PC-3 (cell line): ENCODE results near the gene KCTD15. TPM values are rescaled to one million over a fixed set of nuclear protein-coding genes. Genes with fewer than 3 reads are reported as not detected.

Source experiments
- ATAC-seq: fragments of 200-7000 bp; cut with Tn5 transposase; 2 replicates; pipeline ENCODE4 v1.9.1; 2020; ENCODE audit warnings: mild to moderate bottlenecking, moderate library complexity
- BruUV-seq: library from RNA; stranded (reverse); fragments of 400-500 nt; replicated peaks from 2 replicates; lab custom pipeline; 2021; lab: Mats Ljungman, UMichigan
- CTCF ChIA-PET: fragments of 300-600 bp; sonication (Branson Sonifier 250); formaldehyde crosslinking; loops from one replicate; lab custom pipeline; 2022; ENCODE audit warnings: antibody characterized with exemption; lab: Charles Lee
- POLR2A ChIA-PET: fragments of 300-600 bp; sonication (Branson Sonifier 250); formaldehyde crosslinking; loops from one replicate; lab custom pipeline; 2022; ENCODE audit warnings: antibody characterized with exemption; ENCODE audit not compliant: unreplicated experiment; lab: Charles Lee
- DNase-seq: peaks from one replicate; pipeline ENCODE4 v3.0.0-alpha.2; 2015
- H2AFZ ChIP-seq: fragments of 300-600 bp; sonication (generic); 2 replicates; pipeline ENCODE4 v1.6.0; 2016; ENCODE audit warnings: antibody characterized with exemption, low read length
- H3F3A ChIP-seq: fragments of 300-600 bp; sonication (generic); one replicate; pipeline ENCODE4 v1.6.0; 2017; ENCODE audit warnings: antibody characterized with exemption, low read length, control low read depth, mild to moderate bottlenecking; ENCODE audit not compliant: unreplicated experiment
- H3K27ac ChIP-seq: fragments of 300-600 bp; sonication (generic); 2 replicates; pipeline ENCODE4 v1.5.1; 2016; ENCODE audit warnings: mild to moderate bottlenecking, low read length
- H3K27me3 ChIP-seq: fragments of 300-600 bp; sonication (generic); 2 replicates; pipeline ENCODE4 v1.6.1; 2016; ENCODE audit warnings: low read length, mixed read lengths
- H3K36me3 ChIP-seq: fragments of 300-600 bp; sonication (generic); 2 replicates; pipeline ENCODE4 v1.6.1; 2016; ENCODE audit warnings: low read depth, mixed run types, low read length, mixed read lengths
- H3K4me1 ChIP-seq: fragments of 300-600 bp; sonication (generic); 2 replicates; pipeline ENCODE4 v1.5.1; 2016; ENCODE audit warnings: low read length; ENCODE audit not compliant: insufficient read depth
- H3K4me2 ChIP-seq: fragments of 300-600 bp; sonication (generic); 2 replicates; pipeline ENCODE4 v1.6.0; 2016; ENCODE audit warnings: low read length
- H3K4me3 ChIP-seq: fragments of 300-600 bp; sonication (generic); 2 replicates; pipeline ENCODE4 v1.5.1; 2016; ENCODE audit warnings: mild to moderate bottlenecking, low read length, mixed read lengths
- H3K79me2 ChIP-seq: fragments of 300-600 bp; sonication (generic); 2 replicates; pipeline ENCODE4 v1.6.1; 2017; ENCODE audit warnings: low read length, mixed read lengths
- H3K9ac ChIP-seq: fragments of 300-600 bp; sonication (generic); 2 replicates; pipeline ENCODE4 v1.6.0; 2016; ENCODE audit warnings: mild to moderate bottlenecking, low read length
- H3K9me2 ChIP-seq: fragments of 300-600 bp; sonication (generic); replicated peaks from 2 replicates; pipeline ENCODE4 v1.6.1; 2016; ENCODE audit warnings: mixed run types, low read length, mixed read lengths
- H3K9me3 ChIP-seq: fragments of 300-600 bp; sonication (generic); 2 replicates; pipeline ENCODE4 v1.6.1; 2016; ENCODE audit warnings: low read length, mixed read lengths
- H4K20me1 ChIP-seq: fragments of 300-600 bp; sonication (generic); 2 replicates; pipeline ENCODE4 v1.6.1; 2016; ENCODE audit warnings: low read length, mixed read lengths
- CTCF ChIP-seq: fragments of 300-600 bp; sonication (generic); conservative IDR thresholded peaks from 2 replicates; pipeline ENCODE4 v1.5.1; 2017; ENCODE audit warnings: antibody characterized with exemption, low read depth, mild to moderate bottlenecking, low read length
- EZH2 ChIP-seq: fragments of 300-600 bp; sonication (generic); IDR thresholded peaks from one replicate; pipeline ENCODE4 v1.6.1; 2017; ENCODE audit warnings: antibody characterized with exemption, mild to moderate bottlenecking, low read length; ENCODE audit not compliant: unreplicated experiment
- EZH2phosphoT487 ChIP-seq: fragments of 300-600 bp; sonication (generic); IDR thresholded peaks from 2 replicates; pipeline ENCODE4 v1.6.1; 2018; ENCODE audit warnings: mild to moderate bottlenecking, antibody characterized with exemption, low read length, borderline replicate concordance
- intact Hi-C: fragments of 100-400 bp; cut with micrococcal nuclease; formaldehyde crosslinking; loops from 2 replicates; pipeline ENCODE4 v1.9.0; 2023
- total RNA-seq: library from RNA; depleted of rRNA; stranded (reverse); fragments of >200 nt; gene quantifications from 2 replicates; pipeline ENCODE4 v1.2.3, GENCODE V29; 2014

Gene KCTD15
- total RNA-seq, 1 experiment from 2014 or later, result 58.2 TPM

- intact Hi-C loops, result no loop called here
- CTCF ChIA-PET, result no interaction called here
Measured at GRCh38 chr19:33784432-33784831, 12.2 kb upstream of the KCTD15 start.

GRCh38 chr19:33785795-33786194, 10.9 kb upstream of the KCTD15 start:
- POLR2A ChIA-PET, result interaction anchor here (0.7 kb wide), 1 partner anchor 469 kb away, joined by 4 read pairs; no protein-coding TSS in a partner anchor
- Histone ChIP-seq H3K27me3 (no peaks in the 10 kb centered on the region), H3K36me3 (no peaks in the 10 kb centered on the region), H3K27ac (peak overlapping the region; percentile 35), H2AFZ (no peak overlapping the region), H3F3A (no peaks in the 10 kb centered on the region), H3K4me1 (peaks cover 24% of the 10 kb centered on the region), H3K9me3 (no peaks in the 10 kb centered on the region), H3K9me2 (no peaks in the 10 kb centered on the region), H3K9ac (no peak overlapping the region; the same call in 1 of the 2 replicates), H3K4me2 (peak overlapping the region; percentile 67), H4K20me1 (no peaks in the 10 kb centered on the region), H3K4me3 (no peak overlapping the region), H3K79me2 (no peaks in the 10 kb centered on the region)
- intact Hi-C loops, result loop anchor here (5.0 kb wide), 1 partner anchor 37 kb away; no protein-coding TSS in a partner anchor
- CTCF ChIA-PET, result interaction anchor here (0.6 kb wide), 1 partner anchor 9 kb away, joined by 3 read pairs; no protein-coding TSS in a partner anchor
- BruUV-seq, result no TSS peak
- TF ChIP-seq EZH2phosphoT487, result no peak
- TF ChIP-seq CTCF, result no peak
- no peak for TF ChIP-seq EZH2
- peak; percentile 77 for ATAC-seq
- peak; percentile 70 for DNase-seq

More at GRCh38 chr19:33784432-33784831, 12.2 kb upstream of the KCTD15 start:
- TF ChIP-seq EZH2 (no peak), CTCF (no peak), EZH2phosphoT487 (no peak)
- Histone ChIP-seq H3K4me2 (no peak overlapping the region), H3K79me2 (no peaks in the 10 kb centered on the region), H3F3A (no peaks in the 10 kb centered on the region), H3K27me3 (no peaks in the 10 kb centered on the region), H4K20me1 (no peaks in the 10 kb centered on the region), H3K36me3 (no peaks in the 10 kb centered on the region), H3K4me3 (no peak overlapping the region), H3K27ac (no peak overlapping the region), H3K9ac (no peak overlapping the region), H3K9me3 (no peaks in the 10 kb centered on the region), H2AFZ (no peak overlapping the region), H3K9me2 (no peaks in the 10 kb centered on the region), H3K4me1 (peaks cover 24% of the 10 kb centered on the region)
- peak; percentile 33 for DNase-seq
- BruUV-seq, result no TSS peak
- POLR2A ChIA-PET, result no interaction called here
- ATAC-seq, result peak; percentile 27; the same call in 1 of the 2 replicates

GRCh38 chr19:33788676-33789075, 8.0 kb upstream of the KCTD15 start:
- Histone ChIP-seq H3K9ac (no peak overlapping the region), H2AFZ (no peak overlapping the region), H3K9me3 (no peaks in the 10 kb centered on the region), H3K27me3 (no peaks in the 10 kb centered on the region), H3K4me2 (no peak overlapping the region), H3K4me1 (peaks cover 24% of the 10 kb centered on the region), H3F3A (no peaks in the 10 kb centered on the region), H3K27ac (no peak overlapping the region), H4K20me1 (no peaks in the 10 kb centered on the region), H3K4me3 (no peak overlapping the region), H3K79me2 (no peaks in the 10 kb centered on the region), H3K9me2 (no peaks in the 10 kb centered on the region), H3K36me3 (no peaks in the 10 kb centered on the region)
- DNase-seq, result no peak
- BruUV-seq, result no TSS peak
- ATAC-seq, result no peak
- intact Hi-C loops, result loop anchor here (5.0 kb wide), 1 partner anchor 34 kb away; no protein-coding TSS in a partner anchor
- no peak for TF ChIP-seq EZH2phosphoT487
- no peak for TF ChIP-seq EZH2
- no peak for TF ChIP-seq CTCF
- POLR2A ChIA-PET, result no interaction called here
- CTCF ChIA-PET, result no interaction called here
